B cell (primary cell): Measurements from ENCODE around the gene NOP53. TPM values are rescaled to one million over a fixed set of nuclear protein-coding genes. Genes with fewer than 3 reads are reported as not detected.

Experiments
- ATAC-seq: fragments of 200-7000 bp; cut with Tn5 transposase; one replicate; pipeline ENCODE4 v1.10.0; 2021; ENCODE audit warnings: low read depth, mild to moderate bottlenecking, moderate number of reproducible peaks, moderate library complexity
- CTCF ChIA-PET: fragments of 350-600 bp; sonication (Branson Sonifier 250); formaldehyde crosslinking; loops from one replicate; lab custom pipeline; 2021; ENCODE audit warnings: antibody characterized with exemption, inconsistent platforms; lab: Charles Lee
- POLR2A ChIA-PET: fragments of 350-600 bp; sonication (Branson Sonifier 250); formaldehyde crosslinking; loops from one replicate; lab custom pipeline; 2021; ENCODE audit warnings: antibody characterized with exemption; lab: Charles Lee
- DNase-seq: peaks from one replicate; pipeline ENCODE4 v3.0.0; 2013
- H2AFZ ChIP-seq: 2 replicates; pipeline ENCODE4 v1.6.1; 2012; ENCODE audit warnings: mild to moderate bottlenecking, low read depth, low read length; ENCODE audit not compliant: insufficient read depth, poor library complexity, severe bottlenecking
- H3K27ac ChIP-seq, 2 donors: 1 replicate in 1 of 2; 2 replicates in 1 of 2; pipeline ENCODE4 v1.5.1; 2012 to 2013; ENCODE audit warnings: low read length in 2 of 2, mild to moderate bottlenecking in 2 of 2, moderate library complexity in 1 of 2
- H3K27me3 ChIP-seq, 4 experiments: fragments of 200-600 bp in 1 of 4; sonication (generic) in 1 of 4; replicated peaks in 1 of 4; 1 replicate in 2 of 4; 2 replicates in 2 of 4; pipeline versions ENCODE4 v1.6.1 to v1.7.0; 2013 to 2016; ENCODE audit warnings: low read length in 3 of 4, mild to moderate bottlenecking in 2 of 4, mixed read lengths in 1 of 4, moderate library complexity in 1 of 4; ENCODE audit not compliant: insufficient read depth in 4 of 4, control insufficient read depth in 3 of 4; ENCODE audit errors: control extremely low read depth in 1 of 4
- H3K36me3 ChIP-seq, 2 experiments: replicated peaks in 1 of 2; 1 replicate in 1 of 2; 2 replicates in 1 of 2; pipeline versions ENCODE4 v1.6.1 to v1.7.1; 2013; ENCODE audit warnings: low read length in 1 of 2; ENCODE audit not compliant: insufficient read depth in 2 of 2, control insufficient read depth in 1 of 2; ENCODE audit errors: control extremely low read depth in 1 of 2, extremely low read depth in 1 of 2
- H3K4me1 ChIP-seq, 2 donors: fragments of 200-600 bp in 1 of 2; sonication (generic) in 1 of 2; 1 replicate in 1 of 2; 2 replicates in 1 of 2; pipeline versions ENCODE4 v1.5.1 to v1.6.1; 2013 to 2017; ENCODE audit warnings: low read length in 2 of 2; ENCODE audit not compliant: control insufficient read depth in 2 of 2, insufficient read depth in 2 of 2
- H3K4me2 ChIP-seq: replicated peaks from 2 replicates; pipeline ENCODE3; 2012; ENCODE audit warnings: mild to moderate bottlenecking, low read depth, low read length; ENCODE audit not compliant: poor library complexity, severe bottlenecking
- H3K4me3 ChIP-seq, 5 experiments: fragments of 200-600 bp in 1 of 5; sonication (generic) in 1 of 5; 1 replicate in 3 of 5; 2 replicates in 2 of 5; pipeline versions ENCODE4 v1.5.1 to v1.7.0; 2011 to 2016; ENCODE audit warnings: low read length in 4 of 5, mild to moderate bottlenecking in 4 of 5, low read depth in 2 of 5, control low read depth in 1 of 5, moderate library complexity in 1 of 5; ENCODE audit not compliant: insufficient read depth in 1 of 5; ENCODE audit errors: control extremely low read depth in 1 of 5, extremely low read depth in 1 of 5
- H3K79me2 ChIP-seq: fragments of 200-600 bp; sonication (generic); one replicate; pipeline ENCODE4 v1.6.0; 2016; ENCODE audit warnings: low read length; ENCODE audit not compliant: control insufficient read depth, insufficient read depth
- H3K9ac ChIP-seq: fragments of 200-600 bp; sonication (generic); 2 replicates; pipeline ENCODE4 v1.6.1; 2017; ENCODE audit warnings: mild to moderate bottlenecking, low read length, moderate library complexity
- H3K9me3 ChIP-seq, 3 donors: one replicate each; pipeline versions ENCODE4 v1.6.1 to v1.7.1; 2013; ENCODE audit warnings: low read length in 2 of 3; ENCODE audit not compliant: control insufficient read depth in 2 of 3, insufficient read depth in 1 of 3; ENCODE audit errors: control extremely low read depth in 1 of 3
- H4K20me1 ChIP-seq: 2 replicates; pipeline ENCODE4 v1.6.0; 2012; ENCODE audit warnings: mild to moderate bottlenecking, low read length; ENCODE audit not compliant: insufficient read depth, control insufficient read depth, poor library complexity, severe bottlenecking
- H3K27ac Mint-ChIP-seq: one replicate; pipeline ENCODE4 v1.8.0; 2021; ENCODE audit warnings: mixed read lengths
- H3K27me3 Mint-ChIP-seq: one replicate; pipeline ENCODE4 v1.8.0; 2021; ENCODE audit warnings: mixed read lengths
- H3K4me1 Mint-ChIP-seq: one replicate; pipeline ENCODE4 v1.8.0; 2021; ENCODE audit warnings: mixed read lengths
- H3K4me3 Mint-ChIP-seq: one replicate; pipeline ENCODE4 v1.8.0; 2021; ENCODE audit warnings: mixed read lengths
- H3K9me3 Mint-ChIP-seq: one replicate; pipeline ENCODE4 v1.8.0; 2022; ENCODE audit warnings: mixed read lengths; ENCODE audit not compliant: insufficient read depth
- CTCF ChIP-seq: fragments of 200-600 bp; IDR thresholded peaks from one replicate; pipeline ENCODE4 v1.8.0; 2022; ENCODE audit warnings: antibody characterized with exemption, mild to moderate bottlenecking
- EZH2 ChIP-seq: IDR thresholded peaks from 2 replicates; pipeline ENCODE4 v1.6.1; 2012; ENCODE audit warnings: borderline replicate concordance, low read depth, mild to moderate bottlenecking, moderate library complexity, low read length; ENCODE audit not compliant: insufficient read depth, poor library complexity, severe bottlenecking
- WGBS: methylation state at CpG from one replicate; pipeline ENCODE4 v1.1.5; 2013; ENCODE audit warnings: missing lambda C conversion rate; ENCODE audit not compliant: insufficient coverage; 5-methylcytosine and 5-hydroxymethylcytosine counted together
- intact Hi-C: fragments of 100-400 bp; cut with micrococcal nuclease; formaldehyde crosslinking; loops from one replicate; pipeline ENCODE4 v1.10.0; 2022
- polyA minus RNA-seq: library from RNA; depleted of rRNA, polyadenylated mRNA; stranded (reverse); fragments of >200 nt; gene quantifications from 2 replicates; pipeline ENCODE4 v1.2.3, GENCODE V29; 2012
- polyA plus RNA-seq: library from polyadenylated mRNA; depleted of rRNA; stranded (reverse); fragments of >200 nt; gene quantifications from 2 replicates; pipeline ENCODE4 v1.2.3, GENCODE V29; 2012
- total RNA-seq, 2 donors: library from RNA; stranded (reverse); fragments of 120-200 nt in 1 of 2; gene quantifications; 1 replicate in 1 of 2; 2 replicates in 1 of 2; pipeline versions ENCODE4 v1.2.3 to v1.2.4, GENCODE V29; 2013 to 2022

NOP53 gene
- total RNA-seq (921 and 978 TPM in 2 replicates), polyA plus RNA-seq (526 and 634 TPM in 2 replicates), polyA minus RNA-seq (435 and 455 TPM in 2 replicates)
- total RNA-seq (2013) = 782 TPM

- H2AFZ ChIP-seq = peak within 1 kb of the TSS; percentile 87
Observed at GRCh38 chr19:47745010-47745901, at the start of gene NOP53. Gene NOP53, plus strand, starts transcription at chr19:47745546. Its CDS starts 14 bp downstream, at chr19:47745560.

More at GRCh38 chr19:47745010-47745901, at the start of gene NOP53:
- no peaks in the 10 kb centered on the region for H3K9me3 Mint-ChIP-seq
- CTCF ChIA-PET = interaction anchor here (0.7 to 3.2 kb wide), 6 partner anchors 21 to 310 kb away, joined by 3 to 17 read pairs (median 4); partner anchors contain the start of gene NAPA
- H3K4me3 Mint-ChIP-seq = peak within 1 kb of the TSS; percentile 100
- H3K4me3 ChIP-seq = peak within 1 kb of the TSS; percentile 51 to 97 (median 85)
- no peaks in the 10 kb centered on the region for H3K27me3 Mint-ChIP-seq
- H3K27ac ChIP-seq = peak within 1 kb of the TSS; percentile 93 to 99
- intact Hi-C loops = loop anchor here (1.0 to 2.0 kb wide), 2 partner anchors 33 to 136 kb away; partner anchors contain the start of genes BICRA and SELENOW
- TF ChIP-seq EZH2 = no peak
- no peak for TF ChIP-seq CTCF
- peaks cover 31 to 59% of the 10 kb centered on the region in 2 donors for H3K4me1 ChIP-seq
- ATAC-seq (peak; percentile 80), DNase-seq (peak; percentile 98)
- peak within 1 kb of the TSS; percentile 99 for H3K9ac ChIP-seq
- H3K79me2 ChIP-seq = peaks cover 38% of the 10 kb centered on the region
- WGBS = 5% methylated on average over 34 of the region's 53 CpGs
- H3K4me2 ChIP-seq = peak within 1 kb of the TSS; percentile 96
- H4K20me1 ChIP-seq = peaks cover 39% of the 10 kb centered on the region
- peak within 1 kb of the TSS; percentile 100 for H3K27ac Mint-ChIP-seq
- H3K9me3 ChIP-seq = no peaks in the 10 kb centered on the region
- H3K36me3 ChIP-seq = peaks cover 0 to 32% of the 10 kb centered on the region in 2 experiments
- POLR2A ChIA-PET = interaction anchor here (0.7 to 1.1 kb wide), 2 partner anchors 33 to 471 kb away, joined by 3 to 7 read pairs; partner anchors contain the start of genes INAFM1 and SELENOW
- H3K4me1 Mint-ChIP-seq = peaks cover 42% of the 10 kb centered on the region
- no peaks in the 10 kb centered on the region for H3K27me3 ChIP-seq
